SK-N-SH (cell line): ENCODE data around the gene FKBP5. TPM values are rescaled to one million over a fixed set of nuclear protein-coding genes. Genes with fewer than 3 reads are reported as not detected.

Source experiments
- CTCF ChIA-PET: fragments of 300-600, 350-600 bp; formaldehyde crosslinking; extraction: SDS; loops from one replicate; lab custom pipeline; 2021; lab: Yijun Ruan, JAX
- POLR2A ChIA-PET: fragments of 350-600 bp; sonication (Branson Sonifier 250); formaldehyde crosslinking; extraction: SDS; loops from one replicate; lab custom pipeline; 2020; ENCODE audit warnings: antibody characterized with exemption, inconsistent platforms; lab: Yijun Ruan, JAX
- DNase-seq: peaks from one replicate; pipeline ENCODE4 v3.0.0; 2012
- H2AFZ ChIP-seq: fragments of 200-600 bp; sonication (generic); 2 replicates; pipeline ENCODE4 v1.8.1; 2016; ENCODE audit warnings: antibody characterized with exemption, mild to moderate bottlenecking, low read depth
- H3F3A ChIP-seq: fragments of 200-600 bp; sonication (generic); replicated peaks from 2 replicates; pipeline ENCODE3; 2016; ENCODE audit warnings: antibody characterized with exemption, mild to moderate bottlenecking; ENCODE audit not compliant: insufficient read depth
- H3K27ac ChIP-seq, 2 experiments: fragments of 200-500 bp in 1 of 2; fragments of 200-600 bp in 1 of 2; sonication (Bioruptor generic) in 1 of 2; sonication (generic), shearing (Covaris generic) in 1 of 2; 2 replicates each; pipeline versions ENCODE4 v1.5.1 to v1.6.1; 2014 to 2016; ENCODE audit warnings: low read depth in 2 of 2, inconsistent platforms in 1 of 2, low read length in 1 of 2, mild to moderate bottlenecking in 1 of 2, mixed read lengths in 1 of 2
- H3K27me3 ChIP-seq: fragments of 200-600 bp; sonication (generic), shearing (Covaris generic); 2 replicates; pipeline ENCODE4 v1.6.1; 2016; ENCODE audit warnings: mixed run types; ENCODE audit not compliant: insufficient read depth
- H3K36me3 ChIP-seq, 2 experiments: fragments of 200-500 bp in 1 of 2; fragments of 200-600 bp in 1 of 2; sonication (Bioruptor generic) in 1 of 2; sonication (generic) in 1 of 2; replicated peaks in 1 of 2; 2 replicates each; pipeline versions ENCODE3 to v1.5.1; 2014 to 2016; ENCODE audit warnings: low read length in 1 of 2, mild to moderate bottlenecking in 1 of 2; ENCODE audit not compliant: insufficient read depth in 2 of 2, control insufficient read depth in 1 of 2
- H3K4me1 ChIP-seq, 2 experiments: fragments of 200-500 bp in 1 of 2; fragments of 200-600 bp in 1 of 2; sonication (Bioruptor generic) in 1 of 2; sonication (generic), shearing (Covaris generic) in 1 of 2; 2 replicates each; pipeline versions ENCODE4 v1.5.1 to v1.6.1; 2014 to 2016; ENCODE audit warnings: low read depth in 1 of 2, low read length in 1 of 2, mixed run types in 1 of 2; ENCODE audit not compliant: insufficient read depth in 2 of 2, control insufficient read depth in 1 of 2
- H3K4me2 ChIP-seq: fragments of 200-600 bp; sonication (generic), shearing (Covaris generic); 2 replicates; pipeline ENCODE4 v1.6.1; 2017; ENCODE audit warnings: mixed run types
- H3K4me3 ChIP-seq, 2 experiments: fragments of 200-500 bp in 1 of 2; fragments of 200-600 bp in 1 of 2; sonication (Bioruptor generic) in 1 of 2; sonication (generic), shearing (Covaris generic) in 1 of 2; 2 replicates each; pipeline versions ENCODE4 v1.5.1 to v1.8.1; 2014 to 2016; ENCODE audit warnings: low read depth in 2 of 2, inconsistent platforms in 1 of 2, low read length in 1 of 2, mild to moderate bottlenecking in 1 of 2, mixed read lengths in 1 of 2, moderate library complexity in 1 of 2
- H3K79me2 ChIP-seq: fragments of 200-600 bp; sonication (generic); 2 replicates; pipeline ENCODE4 v1.8.1; 2017; ENCODE audit warnings: mild to moderate bottlenecking; ENCODE audit not compliant: insufficient read depth
- H3K9ac ChIP-seq: fragments of 200-600 bp; sonication (generic); 2 replicates; pipeline ENCODE4 v1.6.1; 2017; ENCODE audit warnings: mixed run types
- H3K9me2 ChIP-seq: fragments of 200-600 bp; sonication (generic); 2 replicates; pipeline ENCODE4 v1.6.1; 2017; ENCODE audit warnings: mixed run types
- H3K9me3 ChIP-seq: fragments of 200-600 bp; sonication (generic); 2 replicates; pipeline ENCODE4 v1.6.1; 2017; ENCODE audit warnings: mixed run types, mild to moderate bottlenecking, moderate library complexity
- H4K20me1 ChIP-seq: fragments of 200-600 bp; sonication (generic); 2 replicates; pipeline ENCODE4 v1.6.1; 2017; ENCODE audit warnings: mild to moderate bottlenecking, mixed run types; ENCODE audit not compliant: insufficient read depth
- CHD2 ChIP-seq: fragments of 150-350 bp; IDR thresholded peaks from 2 replicates; pipeline ENCODE4 v1.6.1; 2018; ENCODE audit warnings: low read length; ENCODE audit not compliant: partially characterized antibody
- ELF1 ChIP-seq: IDR thresholded peaks from 2 replicates; pipeline ENCODE4 v1.4.0; 2012
- EP300 ChIP-seq, 2 experiments: IDR thresholded peaks; 2 replicates each; pipeline versions ENCODE4 v1.4.0 to v1.6.1; 2012; ENCODE audit warnings: borderline replicate concordance in 1 of 2, low read depth in 1 of 2, low read length in 1 of 2
- FOSL2 ChIP-seq: IDR thresholded peaks from 2 replicates; pipeline ENCODE4 v1.4.0; 2012; ENCODE audit warnings: low read depth, mild to moderate bottlenecking, moderate library complexity, borderline replicate concordance
- FOXJ3 ChIP-seq: sonication (generic); formaldehyde crosslinking; IDR thresholded peaks from 2 replicates; pipeline ENCODE4 v1.5.1; 2020; ENCODE audit warnings: mild to moderate bottlenecking, missing genetic modification reagents
- GABPA ChIP-seq: IDR thresholded peaks from 2 replicates; pipeline ENCODE4 v1.4.0; 2012; ENCODE audit warnings: low read depth, mild to moderate bottlenecking
- MEF2A ChIP-seq: IDR thresholded peaks from 2 replicates; pipeline ENCODE4 v1.4.0; 2012; ENCODE audit warnings: low read depth, borderline replicate concordance
- NFIC ChIP-seq: IDR thresholded peaks from 2 replicates; pipeline ENCODE4 v1.4.0; 2012; ENCODE audit warnings: borderline replicate concordance
- NRF1 ChIP-seq: IDR thresholded peaks from 2 replicates; pipeline ENCODE4 v1.6.1; 2012; ENCODE audit warnings: low read depth, mild to moderate bottlenecking, low read length
- POLR2AphosphoS5 ChIP-seq: IDR thresholded peaks from 2 replicates; pipeline ENCODE4 v1.6.1; 2012; ENCODE audit warnings: low read depth, low read length
- RFX5 ChIP-seq: IDR thresholded peaks from 2 replicates; pipeline ENCODE4 v1.6.1; 2012; ENCODE audit warnings: mild to moderate bottlenecking, improper control_type of control experiment, low read length
- RXRA ChIP-seq: IDR thresholded peaks from 2 replicates; pipeline ENCODE4 v1.4.0; 2012; ENCODE audit warnings: low read depth, mild to moderate bottlenecking, borderline replicate concordance
- SIN3A ChIP-seq: IDR thresholded peaks from 2 replicates; pipeline ENCODE4 v1.6.1; 2012; ENCODE audit warnings: low read depth, mild to moderate bottlenecking, low read length, moderate library complexity, borderline replicate concordance
- SMC3 ChIP-seq: IDR thresholded peaks from 2 replicates; pipeline ENCODE4 v1.6.1; 2012; ENCODE audit warnings: low read depth, low read length, improper control_type of control experiment
- TEAD4 ChIP-seq: IDR thresholded peaks from 2 replicates; pipeline ENCODE4 v1.4.0; 2012; ENCODE audit warnings: mild to moderate bottlenecking, borderline replicate concordance; ENCODE audit not compliant: insufficient read depth
- WGBS: methylation state at CpG from one replicate; pipeline ENCODE4 v1.1.6; 2017; ENCODE audit warnings: low lambda C conversion rate; 5-methylcytosine and 5-hydroxymethylcytosine counted together
- polyA plus RNA-seq, 3 experiments: library from polyadenylated mRNA; depleted of rRNA; stranded (reverse); fragments of >200 nt; gene quantifications; 2 replicates each; pipeline ENCODE4 v1.2.3, GENCODE V29; 2012
- TF ChIP-seq, protein P1 (sequence below): IDR thresholded peaks from 2 replicates; pipeline ENCODE4 v1.4.0; 2012; ENCODE audit warnings: low read depth, borderline replicate concordance
- TF ChIP-seq, protein P2 (sequence below): fragments of 150-350 bp; IDR thresholded peaks from 2 replicates; pipeline ENCODE4 v1.6.1; 2016; ENCODE audit warnings: mild to moderate bottlenecking, low read depth, low read length
- TF ChIP-seq, protein P3 (sequence below): IDR thresholded peaks from 2 replicates; pipeline ENCODE4; 2012
- TF ChIP-seq, protein P4 (sequence below): IDR thresholded peaks from 2 replicates; pipeline ENCODE4 v1.4.0; 2012; ENCODE audit warnings: low read depth, borderline replicate concordance

The FKBP5 gene
- polyA plus RNA-seq, 1 of the 3 experiments (the other 2 are of a cell fraction), result 5.1 TPM

DNA sequence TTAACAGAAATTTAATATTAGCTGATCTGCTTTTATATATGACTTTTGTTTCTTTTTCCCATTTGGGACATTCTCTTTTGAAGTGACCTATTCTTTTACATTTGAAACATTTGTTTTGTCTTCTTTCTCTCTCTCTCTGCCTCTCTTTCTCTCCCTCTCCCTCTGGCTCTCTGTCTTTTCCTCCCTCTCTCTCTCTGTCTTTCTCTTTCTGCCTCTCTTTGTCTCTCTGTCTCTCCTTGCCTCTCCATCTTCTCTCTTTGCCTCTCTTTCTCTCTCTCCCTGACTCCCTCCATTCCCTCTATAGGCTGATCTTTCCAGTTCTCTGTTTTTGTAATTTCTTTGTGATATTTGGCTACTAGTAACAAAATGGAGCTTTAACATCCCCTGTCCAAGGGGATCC, 124.0 kb downstream of the FKBP5 start:
- POLR2A ChIA-PET, result no interaction called here

DNA sequence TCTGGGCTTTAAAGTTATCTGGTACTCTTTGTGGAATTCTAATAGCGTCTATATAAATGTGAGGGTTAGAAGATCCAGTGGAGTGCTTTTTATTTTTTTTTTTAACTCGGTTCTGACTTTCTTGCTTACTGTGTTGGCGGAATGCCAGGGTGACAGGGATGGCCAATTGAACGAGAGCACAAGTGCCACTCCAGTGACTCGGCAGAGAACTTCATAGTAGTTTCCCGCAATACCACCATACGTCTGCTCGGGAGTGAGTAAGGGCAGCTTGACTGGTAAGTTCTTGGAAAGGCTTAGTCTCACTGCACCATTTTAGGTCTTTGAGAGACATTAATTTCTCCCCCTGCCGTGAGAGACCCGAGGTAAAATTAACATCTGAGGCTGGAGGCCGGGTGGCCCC, 126.7 kb downstream of the FKBP5 start:
- CTCF ChIA-PET, result interaction anchor here (0.6 to 4.1 kb wide), 6 partner anchors 10 to 175 kb away, joined by 3 to 16 read pairs (median 5); partner anchors contain the start of gene ARMC12
- Histone ChIP-seq H3K9me3 (no peaks in the 10 kb centered on the region), H3K4me1 (peaks cover 0 to 5% of the 10 kb centered on the region in 2 experiments; a peak in 1 of 4 replicates), H3K4me3 (no peak overlapping the region), H3K79me2 (no peaks in the 10 kb centered on the region), H3K36me3 (no peaks in the 10 kb centered on the region), H3K9ac (no peak overlapping the region), H3K27me3 (peaks cover 4% of the 10 kb centered on the region), H3F3A (no peaks in the 10 kb centered on the region), H4K20me1 (no peaks in the 10 kb centered on the region), H3K9me2 (no peaks in the 10 kb centered on the region), H3K27ac (no peak overlapping the region), H2AFZ (no peak overlapping the region), H3K4me2 (no peak overlapping the region)
- TF ChIP-seq SMC3, result no peak
- no peak for TF ChIP-seq RFX5
- TF ChIP-seq FOXJ3 (CRISPR knock-in tag), result no peak
- TF ChIP-seq, protein P1, sequence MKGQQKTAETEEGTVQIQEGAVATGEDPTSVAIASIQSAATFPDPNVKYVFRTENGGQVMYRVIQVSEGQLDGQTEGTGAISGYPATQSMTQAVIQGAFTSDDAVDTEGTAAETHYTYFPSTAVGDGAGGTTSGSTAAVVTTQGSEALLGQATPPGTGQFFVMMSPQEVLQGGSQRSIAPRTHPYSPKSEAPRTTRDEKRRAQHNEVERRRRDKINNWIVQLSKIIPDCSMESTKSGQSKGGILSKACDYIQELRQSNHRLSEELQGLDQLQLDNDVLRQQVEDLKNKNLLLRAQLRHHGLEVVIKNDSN, result no peak
- TF ChIP-seq, protein P2, sequence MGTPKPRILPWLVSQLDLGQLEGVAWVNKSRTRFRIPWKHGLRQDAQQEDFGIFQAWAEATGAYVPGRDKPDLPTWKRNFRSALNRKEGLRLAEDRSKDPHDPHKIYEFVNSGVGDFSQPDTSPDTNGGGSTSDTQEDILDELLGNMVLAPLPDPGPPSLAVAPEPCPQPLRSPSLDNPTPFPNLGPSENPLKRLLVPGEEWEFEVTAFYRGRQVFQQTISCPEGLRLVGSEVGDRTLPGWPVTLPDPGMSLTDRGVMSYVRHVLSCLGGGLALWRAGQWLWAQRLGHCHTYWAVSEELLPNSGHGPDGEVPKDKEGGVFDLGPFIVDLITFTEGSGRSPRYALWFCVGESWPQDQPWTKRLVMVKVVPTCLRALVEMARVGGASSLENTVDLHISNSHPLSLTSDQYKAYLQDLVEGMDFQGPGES, result no peak
- DNase-seq, result no peak
- WGBS, result 45% methylated on average over 11 of the region's 11 CpGs
- POLR2A ChIA-PET, result no interaction called here

More for the DNA sequence above, 124.0 kb downstream of the FKBP5 start:
- Histone ChIP-seq H3F3A (no peaks in the 10 kb centered on the region), H3K4me2 (no peak overlapping the region), H2AFZ (no peak overlapping the region), H3K9me2 (no peaks in the 10 kb centered on the region), H3K27ac (no peak overlapping the region), H3K9me3 (no peaks in the 10 kb centered on the region), H3K36me3 (no peaks in the 10 kb centered on the region), H4K20me1 (no peaks in the 10 kb centered on the region), H3K27me3 (peaks cover 4% of the 10 kb centered on the region), H3K79me2 (no peaks in the 10 kb centered on the region), H3K9ac (no peak overlapping the region), H3K4me3 (no peak overlapping the region), H3K4me1 (peaks cover 0 to 5% of the 10 kb centered on the region in 2 experiments; a peak in 1 of 4 replicates)
- CTCF ChIA-PET, result interaction anchor here (1.2 to 4.1 kb wide), 3 partner anchors 11 to 172 kb away, joined by 3 to 16 read pairs (median 8); partner anchors contain the start of gene ARMC12
- TF ChIP-seq, protein P3, sequence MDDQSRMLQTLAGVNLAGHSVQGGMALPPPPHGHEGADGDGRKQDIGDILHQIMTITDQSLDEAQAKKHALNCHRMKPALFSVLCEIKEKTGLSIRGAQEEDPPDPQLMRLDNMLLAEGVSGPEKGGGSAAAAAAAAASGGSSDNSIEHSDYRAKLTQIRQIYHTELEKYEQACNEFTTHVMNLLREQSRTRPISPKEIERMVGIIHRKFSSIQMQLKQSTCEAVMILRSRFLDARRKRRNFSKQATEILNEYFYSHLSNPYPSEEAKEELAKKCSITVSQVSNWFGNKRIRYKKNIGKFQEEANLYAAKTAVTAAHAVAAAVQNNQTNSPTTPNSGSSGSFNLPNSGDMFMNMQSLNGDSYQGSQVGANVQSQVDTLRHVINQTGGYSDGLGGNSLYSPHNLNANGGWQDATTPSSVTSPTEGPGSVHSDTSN, result no peak
- no peak for TF ChIP-seq POLR2AphosphoS5
- TF ChIP-seq, protein P4, sequence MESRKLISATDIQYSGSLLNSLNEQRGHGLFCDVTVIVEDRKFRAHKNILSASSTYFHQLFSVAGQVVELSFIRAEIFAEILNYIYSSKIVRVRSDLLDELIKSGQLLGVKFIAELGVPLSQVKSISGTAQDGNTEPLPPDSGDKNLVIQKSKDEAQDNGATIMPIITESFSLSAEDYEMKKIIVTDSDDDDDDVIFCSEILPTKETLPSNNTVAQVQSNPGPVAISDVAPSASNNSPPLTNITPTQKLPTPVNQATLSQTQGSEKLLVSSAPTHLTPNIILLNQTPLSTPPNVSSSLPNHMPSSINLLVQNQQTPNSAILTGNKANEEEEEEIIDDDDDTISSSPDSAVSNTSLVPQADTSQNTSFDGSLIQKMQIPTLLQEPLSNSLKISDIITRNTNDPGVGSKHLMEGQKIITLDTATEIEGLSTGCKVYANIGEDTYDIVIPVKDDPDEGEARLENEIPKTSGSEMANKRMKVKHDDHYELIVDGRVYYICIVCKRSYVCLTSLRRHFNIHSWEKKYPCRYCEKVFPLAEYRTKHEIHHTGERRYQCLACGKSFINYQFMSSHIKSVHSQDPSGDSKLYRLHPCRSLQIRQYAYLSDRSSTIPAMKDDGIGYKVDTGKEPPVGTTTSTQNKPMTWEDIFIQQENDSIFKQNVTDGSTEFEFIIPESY, result no peak
- no peak for TF ChIP-seq MEF2A
- TF ChIP-seq SIN3A, result no peak
- no peak for TF ChIP-seq NFIC
- no peak for TF ChIP-seq FOSL2
- TF ChIP-seq EP300 (IDR thresholded peaks at IDR 0.05; ENCODE audit: borderline replicate concordance in 1 of 2, low read depth in 1 of 2, low read length in 1 of 2), result no peak
- no peak for TF ChIP-seq RFX5
- TF ChIP-seq TEAD4, result no peak
- no peak for TF ChIP-seq NRF1
- TF ChIP-seq FOXJ3 (CRISPR knock-in tag), result no peak
- TF ChIP-seq CHD2, result no peak
- no peak for TF ChIP-seq RXRA
- TF ChIP-seq GABPA, result no peak
- TF ChIP-seq, protein P1, result no peak
- no peak for TF ChIP-seq SMC3
- no peak for TF ChIP-seq ELF1
- DNase-seq, result no peak
